Stimulated activated CD8-positive, alpha-beta memory T cell treated with anti-CD3 and anti-CD28 coated beads, Interleukin-7, amount 100 ng/mL, for 24 hours (primary cell): Measurements from ENCODE around the gene FAM83E.
"Not testable (repeated sequence)": the region's sequence is repeated elsewhere in the genome, so short reads cannot be mapped to it uniquely, and the experiment has no call there.

ENCODE experiments used
- DNase-seq: peaks from one replicate; pipeline ENCODE4 v3.0.0-alpha.2; 2020; ENCODE audit warnings: low read depth

FAM83E gene

GRCh38 chr19:48611872-48612271, 3.0 kb downstream of the FAM83E start:
- no peak for DNase-seq

GRCh38 chr19:48609571-48610108, 5.2 kb downstream of the FAM83E start:
- no peak for DNase-seq

- no peak for DNase-seq
Observed at GRCh38 chr19:48608798-48609263, 6.0 kb downstream of the FAM83E start.

GRCh38 chr19:48607359-48607755, 7.5 kb downstream of the FAM83E start:
- DNase-seq, result no peak

GRCh38 chr19:48606463-48607358, 8.2 kb downstream of the FAM83E start, which contains the start of gene SPACA4:
SPACA4 (plus strand) TSS chr19:48606742; CDS start chr19:48606979, 237 bp downstream.
- no peak for DNase-seq

GRCh38 chr19:48603850-48604249, 11.0 kb downstream of the FAM83E start:
- no peak for DNase-seq

GRCh38 chr19:48603449-48603848, 11.4 kb downstream of the FAM83E start:
- DNase-seq, result no peak

- no peak for DNase-seq
Observed at GRCh38 chr19:48603001-48603400, 11.9 kb downstream of the FAM83E start.

- no peak for DNase-seq
Observed at GRCh38 chr19:48600679-48601417, 14.0 kb downstream of the FAM83E start.

GRCh38 chr19:48598996-48599700, 15.7 kb downstream of the FAM83E start:
- no peak for DNase-seq

- no peak for DNase-seq
Observed at GRCh38 chr19:48596679-48597465, 18.0 kb downstream of the FAM83E start.

GRCh38 chr19:48596237-48596636, 18.6 kb downstream of the FAM83E start:
- DNase-seq, result no peak

- DNase-seq, result no peak
Observed at GRCh38 chr19:48595833-48596232, 19.0 kb downstream of the FAM83E start.

GRCh38 chr19:48595171-48595570, 19.7 kb downstream of the FAM83E start:
- DNase-seq, result no peak

GRCh38 chr19:48591021-48591420, 23.9 kb downstream of the FAM83E start:
- DNase-seq, result no peak

- DNase-seq, result peak; percentile 78
Observed at GRCh38 chr19:48588670-48589401, 26.0 kb downstream of the FAM83E start.

- no peak for DNase-seq
Observed at GRCh38 chr19:48587387-48587786, 27.5 kb downstream of the FAM83E start.

- no peak for DNase-seq
Observed at GRCh38 chr19:48582168-48582567, 32.7 kb downstream of the FAM83E start.

- no peak for DNase-seq
Observed at GRCh38 chr19:48578891-48579290, 36.0 kb downstream of the FAM83E start.

- not testable (repeated sequence) for DNase-seq
Observed at GRCh38 chr19:48577908-48578307, 37.0 kb downstream of the FAM83E start.
